ENCODE data around the gene KRT72. TPM values are rescaled to one million over a fixed set of nuclear protein-coding genes. Genes with fewer than 3 reads are reported as not detected.

Gene KRT72
- total RNA-seq, 1 donor from 2014 or later: not detected

DNA sequence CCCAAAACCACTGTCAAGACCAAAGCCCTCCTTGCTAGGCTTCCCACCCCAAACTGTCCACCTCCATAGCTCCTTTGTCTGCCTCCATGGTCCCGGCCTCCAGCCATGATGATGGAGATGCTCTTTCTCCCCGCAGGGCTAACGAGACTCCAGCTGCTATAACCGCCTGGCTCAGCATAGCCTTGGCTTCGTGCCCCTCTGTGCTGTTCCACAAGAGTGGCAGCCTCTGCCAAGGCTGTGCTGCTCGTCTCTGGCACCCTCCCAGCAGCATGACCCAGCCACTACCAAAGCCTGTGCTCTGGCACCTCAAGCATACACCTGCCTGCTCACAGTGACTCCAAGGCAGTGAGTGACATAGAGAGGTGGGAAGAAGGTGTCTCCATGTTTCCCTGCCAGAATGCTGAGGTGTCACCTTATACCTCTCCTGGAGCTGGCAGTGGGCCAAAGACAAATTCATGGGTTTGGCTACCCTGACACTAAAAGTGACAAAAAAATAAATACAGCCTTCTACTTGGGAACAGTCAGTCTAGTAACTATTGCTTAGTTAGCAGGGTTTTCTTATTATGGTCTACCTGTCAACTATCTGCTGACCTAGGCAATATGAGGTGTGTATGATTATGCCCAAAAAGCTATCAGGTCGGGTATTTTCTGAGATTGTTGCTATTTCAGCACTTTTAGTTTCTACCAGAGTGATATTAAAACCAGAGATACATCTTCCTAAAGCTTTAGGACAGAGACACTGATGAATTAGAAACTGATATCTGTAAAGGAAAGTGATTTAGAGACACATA is 33.2 kb upstream of the KRT72 start:
- Mint-ChIP-seq H3K4me3 (ENCODE audit: unreplicated experiment) (no peak overlapping the region), H3K27me3 (ENCODE audit: unreplicated experiment) (peaks cover 54% of the 10 kb centered on the region), H3K27ac (ENCODE audit: unreplicated experiment) (no peak overlapping the region), H3K36me3 (ENCODE audit: unreplicated experiment) (no peaks in the 10 kb centered on the region), H3K9me3 (ENCODE audit: unreplicated experiment) (no peaks in the 10 kb centered on the region), H3K4me1 (ENCODE audit: unreplicated experiment) (no peaks in the 10 kb centered on the region)
- TF ChIP-seq, protein P1, sequence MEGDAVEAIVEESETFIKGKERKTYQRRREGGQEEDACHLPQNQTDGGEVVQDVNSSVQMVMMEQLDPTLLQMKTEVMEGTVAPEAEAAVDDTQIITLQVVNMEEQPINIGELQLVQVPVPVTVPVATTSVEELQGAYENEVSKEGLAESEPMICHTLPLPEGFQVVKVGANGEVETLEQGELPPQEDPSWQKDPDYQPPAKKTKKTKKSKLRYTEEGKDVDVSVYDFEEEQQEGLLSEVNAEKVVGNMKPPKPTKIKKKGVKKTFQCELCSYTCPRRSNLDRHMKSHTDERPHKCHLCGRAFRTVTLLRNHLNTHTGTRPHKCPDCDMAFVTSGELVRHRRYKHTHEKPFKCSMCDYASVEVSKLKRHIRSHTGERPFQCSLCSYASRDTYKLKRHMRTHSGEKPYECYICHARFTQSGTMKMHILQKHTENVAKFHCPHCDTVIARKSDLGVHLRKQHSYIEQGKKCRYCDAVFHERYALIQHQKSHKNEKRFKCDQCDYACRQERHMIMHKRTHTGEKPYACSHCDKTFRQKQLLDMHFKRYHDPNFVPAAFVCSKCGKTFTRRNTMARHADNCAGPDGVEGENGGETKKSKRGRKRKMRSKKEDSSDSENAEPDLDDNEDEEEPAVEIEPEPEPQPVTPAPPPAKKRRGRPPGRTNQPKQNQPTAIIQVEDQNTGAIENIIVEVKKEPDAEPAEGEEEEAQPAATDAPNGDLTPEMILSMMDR (IDR thresholded peaks at IDR 0.05): no peak
- peak; percentile 71 for DNase-seq (ENCODE audit: extremely low spot score, unreplicated experiment)

DNA sequence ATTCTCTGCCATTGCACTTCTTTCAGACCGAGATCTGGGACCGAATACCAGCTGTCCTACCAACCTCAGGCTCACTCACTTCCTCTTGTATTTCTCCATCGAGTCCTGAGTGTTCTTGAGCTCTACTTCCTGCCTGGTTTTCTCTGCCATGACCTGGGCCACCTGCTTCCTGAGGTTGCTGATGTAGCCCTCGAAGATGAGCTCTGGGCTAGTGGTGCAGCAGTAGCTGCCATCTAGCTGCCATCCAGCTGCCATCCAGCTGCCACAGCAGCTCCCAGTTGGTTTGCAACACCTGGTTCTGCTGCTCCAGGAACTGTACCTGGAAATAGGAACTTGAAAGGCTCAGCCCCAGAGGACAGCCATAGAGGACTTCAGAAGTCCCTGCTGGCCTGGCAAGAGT is 32.1 kb upstream of the KRT72 start:
- Mint-ChIP-seq H3K9me3 (ENCODE audit: unreplicated experiment) (no peaks in the 10 kb centered on the region), H3K27ac (ENCODE audit: unreplicated experiment) (no peak overlapping the region), H3K27me3 (ENCODE audit: unreplicated experiment) (peaks cover 48% of the 10 kb centered on the region), H3K36me3 (ENCODE audit: unreplicated experiment) (no peaks in the 10 kb centered on the region), H3K4me1 (ENCODE audit: unreplicated experiment) (no peaks in the 10 kb centered on the region), H3K4me3 (ENCODE audit: unreplicated experiment) (no peak overlapping the region)
- DNase-seq (ENCODE audit: extremely low spot score, unreplicated experiment): peak; percentile 57
- TF ChIP-seq, protein P1 (IDR thresholded peaks at IDR 0.05): no peak

DNA sequence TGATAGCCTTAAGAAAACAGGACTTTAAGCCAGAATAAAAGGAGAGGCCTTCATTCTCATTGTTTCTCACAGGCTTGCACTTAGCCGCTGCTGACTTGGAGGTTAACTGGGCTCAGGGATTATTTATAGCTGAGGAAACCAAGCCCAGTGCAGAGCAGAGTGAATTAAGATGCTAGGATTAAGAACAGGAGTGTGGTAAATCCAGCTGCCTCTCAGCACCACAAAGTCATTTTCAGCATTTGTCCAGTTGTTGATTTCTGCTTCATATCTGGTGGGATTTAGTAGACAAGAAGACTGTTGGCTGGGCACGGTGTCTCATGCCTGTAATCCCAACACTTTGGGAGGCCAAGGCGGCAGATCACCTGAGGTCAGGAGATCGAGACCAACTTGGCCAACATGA is 31.4 kb upstream of the KRT72 start:
- H3K4me1 Mint-ChIP-seq (ENCODE audit: unreplicated experiment): no peaks in the 10 kb centered on the region
- no peaks in the 10 kb centered on the region for H3K9me3 Mint-ChIP-seq (ENCODE audit: unreplicated experiment)
- H3K4me3 Mint-ChIP-seq (ENCODE audit: unreplicated experiment): no peak overlapping the region
- peak; percentile 32 for DNase-seq (ENCODE audit: extremely low spot score, unreplicated experiment)
- H3K27ac Mint-ChIP-seq (ENCODE audit: unreplicated experiment): no peak overlapping the region
- H3K36me3 Mint-ChIP-seq (ENCODE audit: unreplicated experiment): no peaks in the 10 kb centered on the region
- TF ChIP-seq, protein P1 (IDR thresholded peaks at IDR 0.05): no peak
- peaks cover 50% of the 10 kb centered on the region for H3K27me3 Mint-ChIP-seq (ENCODE audit: unreplicated experiment)

DNA sequence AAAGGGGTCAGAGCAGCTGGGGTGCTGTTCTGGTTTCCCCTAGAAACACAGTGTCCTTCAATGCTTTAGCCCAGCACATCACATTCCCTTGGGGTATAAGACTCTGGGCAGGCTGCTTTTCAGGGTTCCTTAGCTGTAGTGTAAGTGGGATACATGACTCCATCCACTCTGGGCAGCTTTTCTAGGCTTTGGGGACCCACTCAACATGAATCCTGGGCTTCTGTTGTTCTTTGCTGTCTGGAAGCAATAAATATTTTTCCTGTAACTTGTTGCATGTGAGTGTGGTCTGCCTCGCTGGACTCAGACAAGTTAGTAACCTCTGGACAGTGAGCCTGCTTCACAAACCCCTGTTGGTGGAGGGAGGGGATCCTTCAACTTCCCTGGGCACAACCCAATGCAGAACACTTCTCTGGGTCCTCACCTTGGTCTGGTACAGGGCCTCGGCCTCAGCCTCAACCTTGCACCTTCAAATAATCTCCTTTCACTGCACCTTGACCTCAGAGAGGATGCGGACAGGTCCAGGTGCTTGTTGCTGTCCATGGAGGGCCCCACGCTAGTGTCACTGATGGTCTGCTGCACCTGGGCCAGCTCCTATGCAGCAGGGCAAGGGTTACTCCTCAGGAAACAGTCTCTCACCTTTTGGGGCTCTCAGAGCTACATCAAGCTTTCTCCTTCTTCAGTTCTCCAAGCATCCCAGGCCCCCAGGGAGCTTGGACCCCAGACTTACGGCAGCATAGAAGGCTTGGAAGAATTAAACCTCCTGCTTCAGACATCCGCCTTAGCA is 30.6 kb upstream of the KRT72 start:
- H3K4me3 Mint-ChIP-seq (ENCODE audit: unreplicated experiment): no peak overlapping the region
- peaks cover 51% of the 10 kb centered on the region for H3K27me3 Mint-ChIP-seq (ENCODE audit: unreplicated experiment)
- TF ChIP-seq, protein P1 (IDR thresholded peaks at IDR 0.05): no peak
- no peaks in the 10 kb centered on the region for H3K36me3 Mint-ChIP-seq (ENCODE audit: unreplicated experiment)
- H3K4me1 Mint-ChIP-seq (ENCODE audit: unreplicated experiment): no peaks in the 10 kb centered on the region
- H3K27ac Mint-ChIP-seq (ENCODE audit: unreplicated experiment): no peak overlapping the region
- no peaks in the 10 kb centered on the region for H3K9me3 Mint-ChIP-seq (ENCODE audit: unreplicated experiment)
- DNase-seq (ENCODE audit: extremely low spot score, unreplicated experiment): peak; percentile 60

DNA sequence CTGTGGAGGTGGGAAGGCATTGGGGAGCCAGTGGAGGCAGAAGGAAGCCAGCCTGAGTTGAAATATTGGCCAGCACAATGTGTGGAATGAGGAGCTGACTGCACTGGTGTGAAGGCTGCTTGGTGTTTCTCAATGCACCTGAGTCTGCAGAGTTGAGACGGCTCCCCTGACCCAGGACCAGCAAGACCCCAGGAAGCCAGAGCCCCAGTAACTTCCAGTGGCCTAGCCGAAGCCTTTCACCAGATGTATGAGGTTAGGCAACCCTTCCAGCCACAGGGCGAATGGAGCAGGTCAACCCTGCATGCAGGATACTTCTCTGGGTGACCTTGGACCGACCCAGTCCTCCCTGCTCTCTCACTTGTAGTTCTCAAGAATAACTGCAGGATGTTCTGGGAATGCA is 30.0 kb upstream of the KRT72 start:
- H3K36me3 Mint-ChIP-seq (ENCODE audit: unreplicated experiment): no peaks in the 10 kb centered on the region
- H3K27me3 Mint-ChIP-seq (ENCODE audit: unreplicated experiment): peaks cover 52% of the 10 kb centered on the region
- H3K9me3 Mint-ChIP-seq (ENCODE audit: unreplicated experiment): no peaks in the 10 kb centered on the region
- H3K4me3 Mint-ChIP-seq (ENCODE audit: unreplicated experiment): no peak overlapping the region
- no peak overlapping the region for H3K27ac Mint-ChIP-seq (ENCODE audit: unreplicated experiment)
- H3K4me1 Mint-ChIP-seq (ENCODE audit: unreplicated experiment): no peaks in the 10 kb centered on the region
- TF ChIP-seq, protein P1 (IDR thresholded peaks at IDR 0.05): no peak
- peak; percentile 49 for DNase-seq (ENCODE audit: extremely low spot score, unreplicated experiment)

Data from osteocyte (in vitro differentiated cells).